Suprapubic skin (tissue), 4 donors: ENCODE measurements around the gene SVIL.

Source experiments
- EP300 ChIP-seq: sonication (generic); formaldehyde crosslinking; IDR thresholded peaks from one replicate; pipeline ENCODE4 v1.6.1; 2017; ENCODE audit warnings: antibody characterized with exemption
- POLR2A ChIP-seq, 2 donors: fragments of 450-650 bp; IDR thresholded peaks; one replicate each; pipeline ENCODE4 v1.6.1; 2017; ENCODE audit warnings: antibody characterized with exemption in 2 of 2, mild to moderate bottlenecking in 2 of 2, moderate library complexity in 2 of 2
- POLR2AphosphoS5 ChIP-seq, 3 donors: sonication (generic); formaldehyde crosslinking; IDR thresholded peaks; one replicate each; pipeline ENCODE4 v1.6.1; 2017; ENCODE audit warnings: antibody characterized with exemption in 3 of 3
- TF ChIP-seq, protein P1 (sequence below), 2 donors: fragments of 200-600 bp in 1 of 2; fragments of 450-650 bp in 1 of 2; sonication (generic) in 1 of 2; IDR thresholded peaks; one replicate each; pipeline ENCODE4 v1.5.1; 2016 to 2019; ENCODE audit warnings: antibody characterized with exemption in 2 of 2, mild to moderate bottlenecking in 1 of 2, moderate library complexity in 1 of 2

DNA sequence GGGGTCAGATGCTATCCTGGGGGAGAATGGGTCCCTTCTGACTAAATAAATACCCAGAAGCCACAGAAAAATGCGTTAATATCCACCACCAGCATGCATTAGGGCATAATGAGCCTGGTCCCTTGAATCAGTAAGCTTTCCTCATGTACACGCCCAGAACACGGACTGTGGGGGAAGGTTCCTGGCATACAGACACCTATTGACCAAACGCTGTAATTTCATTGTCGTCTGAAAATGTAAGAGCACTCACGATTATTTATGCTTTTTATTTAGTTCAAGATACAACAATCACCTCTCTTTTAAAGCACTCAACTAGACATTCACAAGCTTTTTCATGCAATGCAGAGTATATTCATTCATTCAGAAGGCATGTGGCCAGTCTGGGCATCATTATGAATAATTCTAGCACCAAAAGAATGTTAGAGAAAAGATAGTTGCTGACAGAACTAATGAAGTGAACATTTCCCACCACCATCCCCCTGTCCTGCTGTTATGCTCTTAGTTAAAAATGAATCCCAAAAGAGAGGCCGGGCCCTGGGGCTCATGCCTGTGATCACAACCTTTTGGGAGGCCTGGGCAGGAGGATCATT, 101.0 kb downstream of the SVIL start:
- TF ChIP-seq, protein P1, sequence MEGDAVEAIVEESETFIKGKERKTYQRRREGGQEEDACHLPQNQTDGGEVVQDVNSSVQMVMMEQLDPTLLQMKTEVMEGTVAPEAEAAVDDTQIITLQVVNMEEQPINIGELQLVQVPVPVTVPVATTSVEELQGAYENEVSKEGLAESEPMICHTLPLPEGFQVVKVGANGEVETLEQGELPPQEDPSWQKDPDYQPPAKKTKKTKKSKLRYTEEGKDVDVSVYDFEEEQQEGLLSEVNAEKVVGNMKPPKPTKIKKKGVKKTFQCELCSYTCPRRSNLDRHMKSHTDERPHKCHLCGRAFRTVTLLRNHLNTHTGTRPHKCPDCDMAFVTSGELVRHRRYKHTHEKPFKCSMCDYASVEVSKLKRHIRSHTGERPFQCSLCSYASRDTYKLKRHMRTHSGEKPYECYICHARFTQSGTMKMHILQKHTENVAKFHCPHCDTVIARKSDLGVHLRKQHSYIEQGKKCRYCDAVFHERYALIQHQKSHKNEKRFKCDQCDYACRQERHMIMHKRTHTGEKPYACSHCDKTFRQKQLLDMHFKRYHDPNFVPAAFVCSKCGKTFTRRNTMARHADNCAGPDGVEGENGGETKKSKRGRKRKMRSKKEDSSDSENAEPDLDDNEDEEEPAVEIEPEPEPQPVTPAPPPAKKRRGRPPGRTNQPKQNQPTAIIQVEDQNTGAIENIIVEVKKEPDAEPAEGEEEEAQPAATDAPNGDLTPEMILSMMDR (IDR thresholded peaks at IDR 0.05): no peak
- TF ChIP-seq POLR2A (IDR thresholded peaks at IDR 0.05) (no peak), EP300 (no peak), POLR2AphosphoS5 (IDR thresholded peaks at IDR 0.05) (no peak)
